GM12878 (cell line): Measurements from ENCODE around the gene MRNIP. TPM values are rescaled to one million over a fixed set of nuclear protein-coding genes. Genes with fewer than 3 reads are reported as not detected.

Experiments
- ATAC-seq: fragments of 200-7000 bp; cut with Tn5 transposase; 3 replicates; pipeline ENCODE4 v1.9.1; 2020; ENCODE audit warnings: mild to moderate bottlenecking, moderate library complexity
- BruUV-seq: library from RNA; stranded (reverse); fragments of 400-500 nt; replicated peaks from 2 replicates; lab custom pipeline; 2021; lab: Mats Ljungman, UMichigan
- CTCF ChIA-PET: fragments of 300-600 bp; sonication (Branson Sonifier 250); formaldehyde crosslinking; extraction: SDS; loops from one replicate; lab custom pipeline; 2021; ENCODE audit warnings: inconsistent platforms; lab: Yijun Ruan, JAX
- POLR2A ChIA-PET: fragments of 350-600 bp; formaldehyde crosslinking; extraction: SDS; loops from one replicate; lab custom pipeline; 2021; ENCODE audit warnings: inconsistent platforms; lab: Charles Lee
- RAD21 ChIA-PET: fragments of 300-600 bp; sonication (Branson Sonifier 250); formaldehyde crosslinking; loops from one replicate; lab custom pipeline; 2023; ENCODE audit warnings: antibody characterized with exemption; ENCODE audit not compliant: unreplicated experiment; lab: Charles Lee
- SMC1A ChIA-PET: fragments of 300-600 bp; sonication (Branson Sonifier 250); formaldehyde crosslinking; loops from one replicate; lab custom pipeline; 2023; ENCODE audit not compliant: unreplicated experiment, uncharacterized antibody; lab: Charles Lee
- DNase-seq: peaks from one replicate; pipeline ENCODE4 v3.0.0-alpha.2; 2011; ENCODE audit warnings: low read depth, low spot score
- FAIRE-seq: peaks from 3 replicates; lab custom pipeline; 2011; peaks lifted over from hg19 to GRCh38; lab: Jason Lieb, UNC
- H2AFZ ChIP-seq: 2 replicates; pipeline ENCODE4 v1.6.0; 2011; ENCODE audit warnings: low read depth, low read length, control low read depth; ENCODE audit not compliant: control insufficient read depth
- H3K27ac ChIP-seq: 2 replicates; pipeline ENCODE4 v1.5.1; 2011; ENCODE audit warnings: control low read depth; ENCODE audit not compliant: control insufficient read depth, insufficient read depth
- H3K27me3 ChIP-seq, 2 experiments: replicated peaks in 1 of 2; 2 replicates each; pipeline versions ENCODE4 v1.6.0 to v1.6.1; 2011; ENCODE audit warnings: low read length in 1 of 2; ENCODE audit not compliant: control insufficient read depth in 2 of 2, insufficient read depth in 2 of 2
- H3K36me3 ChIP-seq, 2 experiments: 2 replicates each; pipeline ENCODE4 v1.5.1; 2011; ENCODE audit warnings: low read length in 1 of 2; ENCODE audit not compliant: control insufficient read depth in 2 of 2, insufficient read depth in 2 of 2
- H3K4me1 ChIP-seq: 2 replicates; pipeline ENCODE4 v1.6.1; 2011; ENCODE audit warnings: mild to moderate bottlenecking, low read length, moderate library complexity, mixed read lengths; ENCODE audit not compliant: control insufficient read depth, insufficient read depth
- H3K4me2 ChIP-seq: 2 replicates; pipeline ENCODE4 v1.6.0; 2011; ENCODE audit warnings: control low read depth; ENCODE audit not compliant: control insufficient read depth, insufficient read depth
- H3K4me3 ChIP-seq: fragments of 200-600 bp; sonication (generic); 2 replicates; pipeline ENCODE4 v1.5.1; 2016
- H3K79me2 ChIP-seq: 2 replicates; pipeline ENCODE4 v1.6.0; 2011; ENCODE audit warnings: low read length; ENCODE audit not compliant: control insufficient read depth, insufficient read depth
- H3K9ac ChIP-seq: 2 replicates; pipeline ENCODE4 v1.8.0; 2011; ENCODE audit warnings: low read length, control low read depth, mixed read lengths; ENCODE audit not compliant: control insufficient read depth, insufficient read depth
- H3K9me3 ChIP-seq: replicated peaks from 3 replicates; pipeline ENCODE4 v1.5.1; 2011; ENCODE audit warnings: mild to moderate bottlenecking, low read length; ENCODE audit not compliant: control insufficient read depth, insufficient read depth
- H4K20me1 ChIP-seq: 2 replicates; pipeline ENCODE4 v1.6.0; 2011; ENCODE audit not compliant: control insufficient read depth, insufficient read depth
- BMI1 ChIP-seq: fragments of 450-650 bp; IDR thresholded peaks from 2 replicates; pipeline ENCODE4 v1.6.1; 2016; ENCODE audit warnings: mild to moderate bottlenecking, moderate library complexity, borderline replicate concordance
- EED ChIP-seq: sonication (generic); IDR thresholded peaks from 2 replicates; pipeline ENCODE4 v1.6.1; 2016; ENCODE audit warnings: antibody characterized with exemption, low read depth
- IRF4 ChIP-seq: IDR thresholded peaks from 2 replicates; pipeline ENCODE4 v1.6.1; 2011; ENCODE audit warnings: low read depth, low read length
- PBX3 ChIP-seq: IDR thresholded peaks from 2 replicates; pipeline ENCODE4 v1.6.1; 2011; ENCODE audit warnings: mild to moderate bottlenecking, low read depth, low read length, moderate library complexity; ENCODE audit not compliant: insufficient replicate concordance
- POLR2AphosphoS2 ChIP-seq: IDR thresholded peaks from 2 replicates; pipeline ENCODE4 v1.6.1; 2011; ENCODE audit warnings: low read depth, mild to moderate bottlenecking, low read length, improper control_type of control experiment, moderate library complexity
- RAD51 ChIP-seq: fragments of 450-650 bp; IDR thresholded peaks from 2 replicates; pipeline ENCODE4 v1.6.1; 2016; ENCODE audit warnings: moderate library complexity, mild to moderate bottlenecking, inconsistent platforms
- WGBS: methylation state at CpG from one replicate; pipeline ENCODE4 v1.1.6; 2016; ENCODE audit warnings: low lambda C conversion rate; ENCODE audit not compliant: insufficient replicate concordance, insufficient coverage; ENCODE audit errors: missing lambda C conversion rate; 5-methylcytosine and 5-hydroxymethylcytosine counted together
- in situ Hi-C: fragments of 300-500 bp; cut with MboI; formaldehyde crosslinking; loops from 9 replicates; pipeline ENCODE4 v1.14.3; 2018; ENCODE audit warnings: mixed read lengths
- intact Hi-C: fragments of 100-400 bp; cut with micrococcal nuclease; formaldehyde crosslinking; loops from one replicate; pipeline ENCODE4 v1.14.2; 2022; ENCODE audit not compliant: unreplicated experiment
- polyA plus RNA-seq, 11 experiments: library from polyadenylated mRNA; depleted of rRNA in 4 of 11; unstranded in 6 of 11; stranded (reverse) in 5 of 11; fragments of >200 nt; fragmentation: Nextera tagmentation in 4 of 11; fragmentation: Illumina TruSeq in 1 of 11; extraction: Ambion mirVana in 4 of 11; extraction: Trizol in 1 of 11; gene quantifications; 1 replicate in 1 of 11; 2 replicates in 10 of 11; pipeline versions ENCODE4 v1.2.1 to v1.2.3, GENCODE V29; 2011 to 2016; ENCODE audit warnings: inconsistent platforms in 2 of 11, missing spikeins in 2 of 11, low read depth in 1 of 11
- total RNA-seq, 4 experiments: library from RNA; depleted of rRNA in 3 of 4; stranded (reverse); fragments of >200 nt in 3 of 4; fragmentation: Illumina TruSeq in 1 of 4; extraction: Trizol in 1 of 4; gene quantifications; 2 replicates each; pipeline versions ENCODE4 v1.2.1 to v1.2.3, GENCODE V29; 2013 to 2021

The MRNIP gene
- total and polyA plus RNA-seq, 10 of the 15 experiments (the other 5 are each of a cell fraction or from before 2014, with no cell fraction given): 2.4 to 30.4 (median 13.1) TPM

DNA sequence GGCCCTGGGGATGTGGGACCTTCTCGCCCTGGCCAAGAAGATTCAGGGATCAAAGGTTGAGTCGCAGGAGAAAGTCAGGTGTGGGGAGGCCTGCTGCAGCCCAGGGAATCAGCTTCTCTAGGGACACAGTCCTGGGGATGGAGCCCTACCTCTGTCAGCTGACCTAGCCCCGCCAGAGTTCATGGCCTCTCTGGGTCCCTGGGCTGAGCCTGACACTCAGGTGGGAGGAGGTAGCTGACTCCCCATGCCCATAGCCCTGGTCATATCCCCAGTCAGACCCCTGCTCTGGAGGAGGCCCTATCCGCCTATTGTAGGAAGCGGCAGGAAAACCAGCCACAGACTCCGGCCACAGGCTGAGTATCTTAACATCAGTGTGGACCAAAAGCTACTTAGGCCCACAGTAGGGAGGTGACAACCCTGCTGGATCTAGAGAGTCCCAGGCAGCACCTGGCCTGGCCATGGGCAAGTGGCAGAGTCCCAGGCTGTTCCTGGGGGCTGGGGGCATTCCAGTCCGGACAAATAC lies 15.0 kb upstream of the MRNIP start (continued):
- TF ChIP-seq PBX3 (no peak), EED (no peak), BMI1 (no peak)

- H3K36me3 ChIP-seq: peaks cover 17 to 21% of the 10 kb centered on the region in 2 experiments
- POLR2A ChIA-PET: no interaction called here
- no peak overlapping the region for H2AFZ ChIP-seq
- no peaks in the 10 kb centered on the region for H3K4me1 ChIP-seq
- CTCF ChIA-PET: no interaction called here
- TF ChIP-seq POLR2AphosphoS2 (0 out of 2 replicates have a peak, but pooled peaks have one; percentile 10), RAD51 (no peak), IRF4 (no peak)
- RAD21 ChIA-PET: no interaction called here
- no peak overlapping the region for H3K4me3 ChIP-seq
- H3K9ac ChIP-seq: no peak overlapping the region
- H3K79me2 ChIP-seq: no peaks in the 10 kb centered on the region
- SMC1A ChIA-PET: no interaction called here
- no peak overlapping the region for H3K27ac ChIP-seq
- BruUV-seq: no TSS peak
- intact Hi-C loops: no loop called here
- no peak overlapping the region for H3K4me2 ChIP-seq
- H3K27me3 ChIP-seq: no peaks in the 10 kb centered on the region
- in situ Hi-C loops: no loop called here
- 94% methylated on average over 11 of the region's 14 CpGs for WGBS
- no peaks in the 10 kb centered on the region for H3K9me3 ChIP-seq
- no peaks in the 10 kb centered on the region for H4K20me1 ChIP-seq
- FAIRE-seq (no peak), ATAC-seq (no peak), DNase-seq (no peak)
Measured at GRCh38 chr5:179872828-179873575, 14.4 kb upstream of the MRNIP start.
